GM18951 (cell line): Measurements from ENCODE around the gene ZBTB49.

ENCODE experiments used
- POLR2A ChIP-seq: IDR thresholded peaks from 4 replicates; pipeline ENCODE4 v1.6.1; 2011; ENCODE audit warnings: mild to moderate bottlenecking; ENCODE audit not compliant: insufficient read length, insufficient read depth; ENCODE audit errors: extremely low read depth
- in situ Hi-C: fragments of 300-500 bp; cut with MboI; formaldehyde crosslinking; loops from one replicate; pipeline ENCODE4 v1.12.0; 2022; ENCODE audit warnings: low sequenced_read_pairs, mixed read lengths, inconsistent platforms; ENCODE audit not compliant: unreplicated experiment

Gene ZBTB49

GRCh38 chr4:4321951-4322688 is 32.1 kb downstream of the ZBTB49 start:
- TF ChIP-seq POLR2A, result no peak
- in situ Hi-C loops, result no loop called here

GRCh38 chr4:4323705-4324534 is 33.9 kb downstream of the ZBTB49 start:
- TF ChIP-seq POLR2A, result no peak
- in situ Hi-C loops, result no loop called here

- TF ChIP-seq POLR2A, result no peak
- in situ Hi-C loops, result no loop called here
Measured at GRCh38 chr4:4325321-4325720, 35.3 kb downstream of the ZBTB49 start.

GRCh38 chr4:4326166-4326565 is 36.1 kb downstream of the ZBTB49 start:
- in situ Hi-C loops, result no loop called here
- no peak for TF ChIP-seq POLR2A

GRCh38 chr4:4327652-4328121 is 37.6 kb downstream of the ZBTB49 start:
- in situ Hi-C loops, result no loop called here
- no peak for TF ChIP-seq POLR2A

GRCh38 chr4:4328206-4328605 is 38.2 kb downstream of the ZBTB49 start:
- in situ Hi-C loops, result no loop called here
- TF ChIP-seq POLR2A, result no peak

GRCh38 chr4:4328840-4329239 is 38.8 kb downstream of the ZBTB49 start:
- TF ChIP-seq POLR2A, result no peak
- in situ Hi-C loops, result no loop called here

- no peak for TF ChIP-seq POLR2A
- in situ Hi-C loops, result no loop called here
Measured at GRCh38 chr4:4329496-4329895, 39.4 kb downstream of the ZBTB49 start.

GRCh38 chr4:4330794-4331193 is 40.7 kb downstream of the ZBTB49 start:
- in situ Hi-C loops, result loop anchor here (10.0 kb wide), 1 partner anchor 76 kb away; no protein-coding TSS in a partner anchor
- no peak for TF ChIP-seq POLR2A

GRCh38 chr4:4332529-4332928 is 42.5 kb downstream of the ZBTB49 start:
- TF ChIP-seq POLR2A, result no peak
- in situ Hi-C loops, result loop anchor here (10.0 kb wide), 1 partner anchor 78 kb away; no protein-coding TSS in a partner anchor

- TF ChIP-seq POLR2A, result no peak
- in situ Hi-C loops, result loop anchor here (10.0 kb wide), 1 partner anchor 78 kb away; no protein-coding TSS in a partner anchor
Measured at GRCh38 chr4:4333265-4333706, 43.2 kb downstream of the ZBTB49 start.

- no peak for TF ChIP-seq POLR2A
- in situ Hi-C loops, result loop anchor here (10.0 kb wide), 1 partner anchor 80 kb away; no protein-coding TSS in a partner anchor
Measured at GRCh38 chr4:4334798-4335520, 44.9 kb downstream of the ZBTB49 start.
